Endothelial cell of umbilical vein (primary cell): Measurements from ENCODE around the gene TTC27. TPM values are rescaled to one million over a fixed set of nuclear protein-coding genes. Genes with fewer than 3 reads are reported as not detected.

ENCODE experiments used
- BruUV-seq: library from RNA; stranded (reverse); fragments of 400-500 nt; replicated peaks from 2 replicates; lab custom pipeline; 2021; lab: Mats Ljungman, UMichigan
- CTCF ChIA-PET: fragments of 300-600, 350-600 bp; sonication (Branson Sonifier 250); formaldehyde crosslinking; loops from one replicate; lab custom pipeline; 2021; ENCODE audit warnings: antibody characterized with exemption, inconsistent platforms; lab: Charles Lee
- POLR2A ChIA-PET: fragments of 300-600, 350-600 bp; sonication (Branson Sonifier 250); formaldehyde crosslinking; loops from one replicate; lab custom pipeline; 2021; ENCODE audit warnings: antibody characterized with exemption, inconsistent platforms; lab: Charles Lee
- DNase-seq: peaks from one replicate; pipeline ENCODE4 v3.0.0-alpha.2; 2011; ENCODE audit warnings: low read depth, low spot score
- FAIRE-seq: peaks from 2 replicates; lab custom pipeline; 2011; peaks lifted over from hg19 to GRCh38; lab: Jason Lieb, UNC
- H2AFZ ChIP-seq: 2 replicates; pipeline ENCODE4 v1.6.0; 2012; ENCODE audit warnings: low read depth, low read length, control low read depth, inconsistent platforms
- H3K27ac ChIP-seq: 2 replicates; pipeline ENCODE4 v1.5.1; 2011; ENCODE audit warnings: low read depth, mild to moderate bottlenecking, control low read depth, low read length, moderate library complexity; ENCODE audit not compliant: insufficient read depth
- H3K27me3 ChIP-seq, 2 experiments: 2 replicates each; pipeline versions ENCODE4 v1.6.0 to v1.6.1; 2011; ENCODE audit warnings: low read length in 2 of 2, mixed read lengths in 1 of 2; ENCODE audit not compliant: control insufficient read depth in 2 of 2, insufficient read depth in 2 of 2
- H3K36me3 ChIP-seq, 2 experiments: 2 replicates in 1 of 2; 3 replicates in 1 of 2; pipeline ENCODE4 v1.5.1; 2011; ENCODE audit warnings: low read length in 2 of 2, mild to moderate bottlenecking in 1 of 2, moderate library complexity in 1 of 2; ENCODE audit not compliant: control insufficient read depth in 2 of 2, insufficient read depth in 2 of 2; ENCODE audit errors: extremely low read depth in 1 of 2
- H3K4me1 ChIP-seq: 3 replicates; pipeline ENCODE4 v1.5.1; 2011; ENCODE audit warnings: mild to moderate bottlenecking, low read length; ENCODE audit not compliant: control insufficient read depth, insufficient read depth; ENCODE audit errors: extremely low read depth
- H3K4me2 ChIP-seq: 2 replicates; pipeline ENCODE4 v1.6.1; 2011; ENCODE audit warnings: low read length, control low read depth, mixed read lengths; ENCODE audit not compliant: insufficient read depth
- H3K4me3 ChIP-seq, 3 experiments: fragments of 200-600 bp in 1 of 3; sonication (generic), shearing (Covaris generic) in 1 of 3; replicated peaks in 1 of 3; 2 replicates each; pipeline ENCODE4 v1.5.1; 2011 to 2016; ENCODE audit warnings: control low read depth in 3 of 3, low read length in 3 of 3, mild to moderate bottlenecking in 2 of 3, inconsistent platforms in 1 of 3, low read depth in 1 of 3, moderate library complexity in 1 of 3; ENCODE audit not compliant: insufficient read depth in 1 of 3
- H3K79me2 ChIP-seq: 2 replicates; pipeline ENCODE4 v1.6.0; 2012; ENCODE audit warnings: low read length, inconsistent platforms; ENCODE audit not compliant: control insufficient read depth, insufficient read depth
- H3K9ac ChIP-seq: replicated peaks from 2 replicates; pipeline ENCODE3; 2011; ENCODE audit warnings: low read length, control low read depth; ENCODE audit not compliant: insufficient read depth; ENCODE audit errors: extremely low read depth
- H3K9me1 ChIP-seq: replicated peaks from 3 replicates; pipeline ENCODE4 v1.6.0; 2011; ENCODE audit warnings: mild to moderate bottlenecking, low read length; ENCODE audit not compliant: control insufficient read depth, insufficient read depth; ENCODE audit errors: extremely low read depth
- H3K9me3 ChIP-seq: replicated peaks from 2 replicates; pipeline ENCODE4 v1.5.1; 2012; ENCODE audit warnings: low read length, inconsistent platforms; ENCODE audit not compliant: control insufficient read depth, insufficient read depth
- H4K20me1 ChIP-seq: replicated peaks from 2 replicates; pipeline ENCODE3; 2011; ENCODE audit warnings: mild to moderate bottlenecking, low read length; ENCODE audit not compliant: control insufficient read depth, insufficient read depth; ENCODE audit errors: extremely low read depth
- EZH2 ChIP-seq: IDR thresholded peaks from 2 replicates; pipeline ENCODE4 v1.6.1; 2012; ENCODE audit warnings: borderline replicate concordance, low read depth, mild to moderate bottlenecking, moderate library complexity, low read length, inconsistent platforms; ENCODE audit not compliant: severe bottlenecking
- FOS ChIP-seq: IDR thresholded peaks from 2 replicates; pipeline ENCODE4 v1.6.1; 2011; ENCODE audit warnings: mild to moderate bottlenecking, low read length, moderate library complexity, borderline replicate concordance; ENCODE audit not compliant: insufficient read depth
- GATA2 ChIP-seq: IDR thresholded peaks from 2 replicates; pipeline ENCODE4 v1.7.0; 2011; ENCODE audit warnings: low read depth, mild to moderate bottlenecking, moderate library complexity, mixed read lengths, low read length; ENCODE audit not compliant: insufficient read length, insufficient read depth
- JUN ChIP-seq: IDR thresholded peaks from 2 replicates; pipeline ENCODE4 v1.6.1; 2011; ENCODE audit warnings: borderline replicate concordance, low read depth; ENCODE audit not compliant: insufficient read length, insufficient read depth
- MYC ChIP-seq: IDR thresholded peaks from one replicate; pipeline ENCODE4 v1.6.1; 2011; ENCODE audit warnings: mild to moderate bottlenecking, low read depth, low read length
- POLR2A ChIP-seq: IDR thresholded peaks from 2 replicates; pipeline ENCODE4 v1.6.1; 2012; ENCODE audit warnings: low read depth, mild to moderate bottlenecking, control low read depth, low read length
- POLR2AphosphoS5 ChIP-seq: IDR thresholded peaks from 2 replicates; pipeline ENCODE4 v1.6.1; 2012; ENCODE audit warnings: low read depth, mild to moderate bottlenecking, control low read depth, low read length, moderate library complexity; ENCODE audit not compliant: insufficient read depth
- dilution Hi-C: fragments of 300-500 bp; cut with MboI; formaldehyde crosslinking; loops from one replicate; pipeline ENCODE4 v1.15.0; 2019; ENCODE audit warnings: low sequenced_read_pairs; ENCODE audit not compliant: extremely low pct_ligation_motif_present
- intact Hi-C: fragments of 100-400 bp; cut with micrococcal nuclease; formaldehyde crosslinking; loops from one replicate; pipeline ENCODE4 v1.10.0; 2022
- polyA plus RNA-seq, 4 experiments: library from polyadenylated mRNA; depleted of rRNA in 3 of 4; stranded (reverse) in 3 of 4; unstranded in 1 of 4; fragments of >200 nt; gene quantifications; 2 replicates each; pipeline versions ENCODE4 v1.2.1 to v1.2.3, GENCODE V29; 2011 to 2012; ENCODE audit warnings: missing spikeins in 1 of 4
- total RNA-seq: library from RNA; stranded (reverse); gene quantifications from 2 replicates; pipeline ENCODE4 v1.2.3, GENCODE V29; 2021
- TF ChIP-seq, protein P1 (sequence below), 2 donors: IDR thresholded peaks; 1 replicate in 1 of 2; 2 replicates in 1 of 2; pipeline ENCODE4 v1.5.1; 2011; ENCODE audit warnings: low read length in 2 of 2, mild to moderate bottlenecking in 2 of 2, moderate library complexity in 2 of 2, control low read depth in 1 of 2, inconsistent platforms in 1 of 2, low read depth in 1 of 2; ENCODE audit not compliant: insufficient read depth in 1 of 2; ENCODE audit errors: extremely low read depth in 1 of 2
- TF ChIP-seq, protein P2 (sequence below): IDR thresholded peaks from 2 replicates; pipeline ENCODE4 v1.6.1; 2011; ENCODE audit not compliant: insufficient read depth, insufficient read length

Gene TTC27
- total and polyA plus RNA-seq, 2 donors (not counting 3 experiments of a cell fraction or from before 2014, with no cell fraction given): 16.3 to 20.1 TPM

DNA sequence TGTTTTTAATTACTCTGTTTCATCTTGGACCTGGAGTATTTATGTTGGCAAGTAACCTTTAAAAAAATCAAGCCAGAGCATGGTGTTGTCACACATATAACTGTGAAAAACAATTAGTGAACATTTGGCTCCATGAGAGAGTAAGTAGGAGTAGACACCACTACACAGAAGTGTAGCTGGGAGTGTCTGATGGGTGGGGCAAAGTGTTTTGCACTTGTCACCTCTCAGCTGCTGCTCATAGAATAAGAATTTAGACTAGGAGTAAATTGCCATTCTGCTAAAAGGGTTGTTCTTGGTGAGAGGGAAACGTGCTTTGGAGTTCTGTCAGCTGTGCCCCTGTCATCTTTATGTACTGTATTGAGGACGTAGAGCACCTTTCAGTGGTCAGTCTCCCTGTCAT, 114.5 kb downstream of the TTC27 start:
- no TSS peak for BruUV-seq
- no peak overlapping the region for H3K4me2 ChIP-seq
- intact Hi-C loops (no loop called here), dilution Hi-C loops (no loop called here)
- H3K27ac ChIP-seq: no peak overlapping the region
- TF ChIP-seq POLR2A (no peak), POLR2AphosphoS5 (no peak), FOS (no peak), EZH2 (no peak), JUN (no peak), GATA2 (no peak), MYC (no peak)
- TF ChIP-seq, protein P1, sequence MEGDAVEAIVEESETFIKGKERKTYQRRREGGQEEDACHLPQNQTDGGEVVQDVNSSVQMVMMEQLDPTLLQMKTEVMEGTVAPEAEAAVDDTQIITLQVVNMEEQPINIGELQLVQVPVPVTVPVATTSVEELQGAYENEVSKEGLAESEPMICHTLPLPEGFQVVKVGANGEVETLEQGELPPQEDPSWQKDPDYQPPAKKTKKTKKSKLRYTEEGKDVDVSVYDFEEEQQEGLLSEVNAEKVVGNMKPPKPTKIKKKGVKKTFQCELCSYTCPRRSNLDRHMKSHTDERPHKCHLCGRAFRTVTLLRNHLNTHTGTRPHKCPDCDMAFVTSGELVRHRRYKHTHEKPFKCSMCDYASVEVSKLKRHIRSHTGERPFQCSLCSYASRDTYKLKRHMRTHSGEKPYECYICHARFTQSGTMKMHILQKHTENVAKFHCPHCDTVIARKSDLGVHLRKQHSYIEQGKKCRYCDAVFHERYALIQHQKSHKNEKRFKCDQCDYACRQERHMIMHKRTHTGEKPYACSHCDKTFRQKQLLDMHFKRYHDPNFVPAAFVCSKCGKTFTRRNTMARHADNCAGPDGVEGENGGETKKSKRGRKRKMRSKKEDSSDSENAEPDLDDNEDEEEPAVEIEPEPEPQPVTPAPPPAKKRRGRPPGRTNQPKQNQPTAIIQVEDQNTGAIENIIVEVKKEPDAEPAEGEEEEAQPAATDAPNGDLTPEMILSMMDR (IDR thresholded peaks at IDR 0.05; ENCODE audit: extremely low read depth in 1 of 2, insufficient read depth in 1 of 2, low read depth in 1 of 2, low read length in 2 of 2): no peak
- TF ChIP-seq, protein P2, sequence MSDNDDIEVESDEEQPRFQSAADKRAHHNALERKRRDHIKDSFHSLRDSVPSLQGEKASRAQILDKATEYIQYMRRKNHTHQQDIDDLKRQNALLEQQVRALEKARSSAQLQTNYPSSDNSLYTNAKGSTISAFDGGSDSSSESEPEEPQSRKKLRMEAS: no peak
- H2AFZ ChIP-seq: no peak overlapping the region
- no peaks in the 10 kb centered on the region for H3K27me3 ChIP-seq
- H3K9ac ChIP-seq: no peak overlapping the region
- no peaks in the 10 kb centered on the region for H3K79me2 ChIP-seq
- no peaks in the 10 kb centered on the region for H3K4me1 ChIP-seq
- H3K9me3 ChIP-seq: no peaks in the 10 kb centered on the region
- no peaks in the 10 kb centered on the region for H3K36me3 ChIP-seq
- H3K4me3 ChIP-seq: no peak overlapping the region
- FAIRE-seq (no peak), DNase-seq (no peak)
- no peaks in the 10 kb centered on the region for H4K20me1 ChIP-seq
- ChIA-PET POLR2A (no interaction called here), CTCF (interaction anchor here (0.6 kb wide), 1 partner anchor 75 kb away, joined by 4 read pairs; no protein-coding TSS in a partner anchor)
- H3K9me1 ChIP-seq: no peaks in the 10 kb centered on the region
